Pancreas (tissue), 10 donors: ENCODE results near the gene IRF3. TPM values are rescaled to one million over a fixed set of nuclear protein-coding genes. Genes with fewer than 3 reads are reported as not detected.

ENCODE experiments used
- ATAC-seq, 4 donors: fragments of 200-7000 bp; cut with Tn5 transposase; one replicate each; pipeline versions ENCODE4 v1.8.0 to v1.9.1; 2020; ENCODE audit warnings: mild to moderate bottlenecking in 4 of 4, moderate library complexity in 4 of 4
- DNase-seq, 6 donors: peaks; one replicate each; pipeline ENCODE4 v3.0.0-alpha.2; 2020
- FAIRE-seq: peaks from 2 replicates; lab custom pipeline; 2012; peaks lifted over from hg19 to GRCh38; lab: Jason Lieb, UNC
- H3K27ac ChIP-seq, 4 donors: fragments of 200-600 bp; sonication (generic); 1 replicate in 3 of 4; 2 replicates in 1 of 4; pipeline versions ENCODE4 v1.5.0 to v1.8.0; 2020
- H3K27me3 ChIP-seq, 4 donors: fragments of 200-600 bp; one replicate each; pipeline ENCODE4 v1.8.0; 2021
- H3K36me3 ChIP-seq, 3 donors: fragments of 200-600 bp; sonication (generic) in 1 of 3; one replicate each; pipeline versions ENCODE4 v1.5.0 to v1.8.0; 2020 to 2021
- H3K4me1 ChIP-seq, 3 donors: fragments of 200-600 bp; one replicate each; pipeline ENCODE4 v1.8.0; 2021
- H3K4me3 ChIP-seq, 4 donors: fragments of 200-600 bp; sonication (generic) in 2 of 4; one replicate each; pipeline versions ENCODE4 v1.5.0 to v1.8.0; 2020 to 2021
- H3K9me3 ChIP-seq, 4 donors: fragments of 200-600 bp; one replicate each; pipeline ENCODE4 v1.8.0; 2021
- WGBS, 2 donors: extraction: QIAGEN DNeasy Blood & Tissue Kit; methylation state at CpG; one replicate each; pipeline ENCODE4 v1.1.7; 2013; 5-methylcytosine and 5-hydroxymethylcytosine counted together
- intact Hi-C, 3 donors: fragments of 100-400 bp; cut with DNase I; formaldehyde crosslinking; loops; one replicate each; pipeline versions ENCODE4 v1.11.1 to v1.14.2; 2022
- polyA plus RNA-seq, 2 donors: library from polyadenylated mRNA; stranded (reverse); fragments of 200-250 nt; gene quantifications; one replicate each; pipeline ENCODE4 v1.2.3, GENCODE V29; 2013
- total RNA-seq, 6 donors: library from RNA; stranded (reverse); fragmentation: NEBNext Ultra II Directional in 4 of 6; extraction: Animal tissue kit (Norgen Biotek cat#: 25700) in 4 of 6; gene quantifications; one replicate each; pipeline versions ENCODE4 v1.2.1 to v1.2.4, GENCODE V29; 2021 to 2023
- TF ChIP-seq, protein P1 (sequence below), 4 donors: fragments of 200-600 bp; sonication (generic) in 3 of 4; IDR thresholded peaks; one replicate each; pipeline versions ENCODE4 v1.5.0 to v1.8.0; 2021; ENCODE audit warnings: antibody characterized with exemption in 4 of 4
- donor health status: healthy with polysubstance abuse.
- donor health status: DM: no; HTN: no; CAD: no; lungs with moderate emphysema.
- donor health status: DM: no; HTN: no; CAD: no.
- donor health status: control.
- donor health status: control.
- donor health status: Bipolar disorder and iron deficiency.
- donor health status: DM: yes; HTN: yes; CAD: no.
- donor health status: DM: no; HTN: no; CAD: no.
- donor health status: DM: no; HTN: no; CAD: no.
- donor health status: DM: yes; HTN: yes; CAD: no.

Gene IRF3
- total and polyA plus RNA-seq, 8 donors, result 34.4 to 289 (median 45.1) TPM

DNA sequence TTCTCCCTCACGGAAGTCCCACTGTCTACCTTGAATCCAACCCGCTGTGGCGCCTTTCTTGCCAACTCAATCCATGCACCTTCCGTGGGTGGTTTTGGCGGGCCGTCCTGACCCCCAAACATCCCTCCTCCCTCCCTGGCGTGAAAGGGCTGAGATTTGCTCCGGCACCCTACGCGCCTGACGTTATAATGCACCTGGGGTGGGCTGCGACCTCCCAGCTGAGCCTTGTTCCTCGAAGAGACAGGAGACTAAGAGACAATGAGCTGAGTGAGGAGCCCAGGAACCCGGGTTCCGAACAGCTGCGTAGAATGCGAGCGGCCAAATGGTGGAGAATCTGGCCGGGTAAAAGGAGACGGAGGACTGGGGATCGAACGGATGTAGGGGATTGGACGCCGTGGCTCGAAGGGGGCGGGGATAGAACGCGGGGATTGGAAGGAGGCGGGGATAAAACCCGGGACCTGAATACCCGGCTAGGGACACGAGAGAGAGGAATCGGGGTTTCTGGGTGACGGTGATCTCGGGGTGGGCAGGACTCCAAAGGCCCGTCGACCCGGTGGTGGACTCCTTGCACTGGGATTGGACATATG, 25.1 kb upstream of the IRF3 start, which contains the start of gene CPT1C:
CPT1C (plus strand) TSS at position 461 of the 587 bp plus-strand sequence. CDS start 1,137 bp downstream, outside the sequence.
- peak within 1 kb of the TSS in 3 of 4 donors; percentile 8 to 33 (median 26) for H3K27ac ChIP-seq
- H3K4me3 ChIP-seq, result peak within 1 kb of the TSS; percentile 23 to 58 (median 41)
- FAIRE-seq (no peak), ATAC-seq (peak; percentile 80 to 89 (median 84)), DNase-seq (peak; percentile 73 to 89 (median 80))
- intact Hi-C loops, result no loop called here
- H3K36me3 ChIP-seq, result peaks cover 0 to 7% (median 4%) of the 10 kb centered on the region in 3 donors
- TF ChIP-seq, protein P1, sequence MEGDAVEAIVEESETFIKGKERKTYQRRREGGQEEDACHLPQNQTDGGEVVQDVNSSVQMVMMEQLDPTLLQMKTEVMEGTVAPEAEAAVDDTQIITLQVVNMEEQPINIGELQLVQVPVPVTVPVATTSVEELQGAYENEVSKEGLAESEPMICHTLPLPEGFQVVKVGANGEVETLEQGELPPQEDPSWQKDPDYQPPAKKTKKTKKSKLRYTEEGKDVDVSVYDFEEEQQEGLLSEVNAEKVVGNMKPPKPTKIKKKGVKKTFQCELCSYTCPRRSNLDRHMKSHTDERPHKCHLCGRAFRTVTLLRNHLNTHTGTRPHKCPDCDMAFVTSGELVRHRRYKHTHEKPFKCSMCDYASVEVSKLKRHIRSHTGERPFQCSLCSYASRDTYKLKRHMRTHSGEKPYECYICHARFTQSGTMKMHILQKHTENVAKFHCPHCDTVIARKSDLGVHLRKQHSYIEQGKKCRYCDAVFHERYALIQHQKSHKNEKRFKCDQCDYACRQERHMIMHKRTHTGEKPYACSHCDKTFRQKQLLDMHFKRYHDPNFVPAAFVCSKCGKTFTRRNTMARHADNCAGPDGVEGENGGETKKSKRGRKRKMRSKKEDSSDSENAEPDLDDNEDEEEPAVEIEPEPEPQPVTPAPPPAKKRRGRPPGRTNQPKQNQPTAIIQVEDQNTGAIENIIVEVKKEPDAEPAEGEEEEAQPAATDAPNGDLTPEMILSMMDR (IDR thresholded peaks at IDR 0.05), result no peak
- H3K27me3 ChIP-seq, result no peaks in the 10 kb centered on the region
- H3K4me1 ChIP-seq, result peaks cover 0 to 13% (median 3%) of the 10 kb centered on the region in 3 donors
- H3K9me3 ChIP-seq, result no peaks in the 10 kb centered on the region
- WGBS, 2 donors, result 1% methylated on average over 38 of the region's 38 CpGs

DNA sequence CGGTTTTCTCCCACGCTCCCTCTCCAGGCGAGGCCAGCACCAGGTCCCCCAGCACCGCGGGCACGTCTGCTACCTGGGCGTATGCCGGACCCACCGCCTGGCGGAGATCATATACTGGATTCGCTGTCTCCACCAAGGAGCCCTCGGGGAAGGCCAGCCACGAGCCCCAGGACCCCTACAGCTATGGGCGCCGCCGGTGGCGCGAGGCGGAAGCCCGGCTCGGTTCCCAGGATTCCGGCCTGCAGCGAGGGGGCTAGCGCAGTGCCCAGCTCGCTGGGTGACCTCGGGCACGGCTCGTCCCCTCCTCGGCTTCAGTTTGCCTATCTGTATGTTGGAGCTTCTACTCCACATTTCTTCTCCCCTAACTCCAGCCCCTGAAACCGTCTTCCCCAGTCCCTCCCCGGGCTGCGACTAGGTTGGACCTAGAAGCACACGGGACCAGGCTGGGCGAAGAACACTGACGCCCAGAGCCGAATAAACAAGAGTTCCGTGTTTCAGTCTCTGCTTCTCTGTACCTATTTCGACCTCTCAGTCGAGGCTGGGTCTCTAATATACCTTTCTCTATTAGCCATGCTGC, 24.5 kb upstream of the IRF3 start:
- Histone ChIP-seq H3K36me3 (peaks cover 0 to 11% (median 4%) of the 10 kb centered on the region in 3 donors), H3K27me3 (no peaks in the 10 kb centered on the region), H3K4me3 (peak overlapping the region; percentile 23 to 58 (median 41)), H3K27ac (peak overlapping the region in 2 of 4 donors; percentile 26 to 33), H3K4me1 (peaks cover 0 to 13% (median 3%) of the 10 kb centered on the region in 3 donors), H3K9me3 (no peaks in the 10 kb centered on the region)
- ATAC-seq (peak; percentile 27 to 50 (median 36)), FAIRE-seq (no peak), DNase-seq (no peak)
- intact Hi-C loops, result no loop called here
- TF ChIP-seq, protein P1 (IDR thresholded peaks at IDR 0.05), result peak in 2 of 4 donors; percentile 2 to 8
- WGBS, 2 donors, result 7% methylated on average over 39 of the region's 39 CpGs

DNA sequence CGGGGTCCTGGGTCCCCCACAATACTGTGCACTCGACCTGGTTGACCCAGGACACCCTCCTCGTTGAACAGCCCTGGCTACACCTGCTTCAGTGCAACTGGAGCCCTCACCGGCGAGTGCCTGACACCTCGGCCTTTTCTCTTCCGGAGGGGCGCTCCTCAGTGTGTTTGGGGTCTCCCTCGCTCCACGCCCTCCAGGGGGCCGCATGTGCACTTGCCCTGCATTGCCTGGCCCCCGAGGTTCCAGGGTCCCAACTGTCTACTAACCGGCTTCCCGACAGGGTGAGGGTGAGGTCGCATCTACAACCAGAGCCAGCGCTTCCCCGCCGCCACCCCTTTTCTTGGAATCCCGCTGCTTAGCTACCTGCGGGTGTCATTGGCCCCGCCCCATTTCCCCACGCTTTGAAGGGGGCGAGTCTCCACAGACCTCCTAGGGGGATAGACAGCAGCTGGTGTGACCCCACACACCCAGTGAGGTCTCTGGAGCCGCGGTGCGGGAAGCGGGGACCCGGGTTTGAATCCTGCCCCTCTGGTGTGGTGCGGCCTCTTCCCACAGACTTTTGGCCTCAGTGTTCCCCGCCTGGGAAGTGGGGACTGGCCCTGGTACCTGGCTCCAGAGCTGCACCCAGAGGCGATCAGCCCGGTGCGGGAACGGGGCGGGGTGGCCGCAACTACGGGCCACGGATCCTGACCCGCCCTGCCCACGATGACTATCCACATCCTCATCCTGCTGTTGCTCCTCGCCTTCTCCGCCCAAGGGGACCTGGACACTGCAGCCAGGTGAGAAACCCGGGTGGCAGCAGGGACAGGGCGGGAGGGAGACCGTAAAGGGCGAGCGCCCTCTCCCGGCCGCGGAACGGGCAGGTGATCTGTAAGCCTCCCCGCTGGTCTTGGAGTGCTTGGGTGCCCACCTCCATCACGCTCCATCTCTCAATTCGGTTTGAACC, 23.7 kb upstream of the IRF3 start, which contains the start of gene ADM5:
ADM5 (plus strand) TSS at position 462 of the 946 bp plus-strand sequence; CDS start at position 706, 244 bp downstream.
- ATAC-seq (peak; percentile 82 to 88 (median 85)), DNase-seq (peak; percentile 67 to 90 (median 78)), FAIRE-seq (no peak)
- WGBS, 2 donors, result 22 to 24% methylated on average over 54 of the region's 54 CpGs
- Histone ChIP-seq H3K36me3 (peaks cover under 1 to 18% (median 9%) of the 10 kb centered on the region in 3 donors), H3K4me3 (peak within 1 kb of the TSS; percentile 23 to 58 (median 41)), H3K27ac (peak within 1 kb of the TSS in 2 of 4 donors; percentile 26 to 33), H3K27me3 (no peaks in the 10 kb centered on the region), H3K4me1 (peaks cover 0 to 13% (median 3%) of the 10 kb centered on the region in 3 donors), H3K9me3 (no peaks in the 10 kb centered on the region)
- intact Hi-C loops, result no loop called here
- TF ChIP-seq, protein P1 (IDR thresholded peaks at IDR 0.05), result peak; percentile 27 to 64 (median 48)

DNA sequence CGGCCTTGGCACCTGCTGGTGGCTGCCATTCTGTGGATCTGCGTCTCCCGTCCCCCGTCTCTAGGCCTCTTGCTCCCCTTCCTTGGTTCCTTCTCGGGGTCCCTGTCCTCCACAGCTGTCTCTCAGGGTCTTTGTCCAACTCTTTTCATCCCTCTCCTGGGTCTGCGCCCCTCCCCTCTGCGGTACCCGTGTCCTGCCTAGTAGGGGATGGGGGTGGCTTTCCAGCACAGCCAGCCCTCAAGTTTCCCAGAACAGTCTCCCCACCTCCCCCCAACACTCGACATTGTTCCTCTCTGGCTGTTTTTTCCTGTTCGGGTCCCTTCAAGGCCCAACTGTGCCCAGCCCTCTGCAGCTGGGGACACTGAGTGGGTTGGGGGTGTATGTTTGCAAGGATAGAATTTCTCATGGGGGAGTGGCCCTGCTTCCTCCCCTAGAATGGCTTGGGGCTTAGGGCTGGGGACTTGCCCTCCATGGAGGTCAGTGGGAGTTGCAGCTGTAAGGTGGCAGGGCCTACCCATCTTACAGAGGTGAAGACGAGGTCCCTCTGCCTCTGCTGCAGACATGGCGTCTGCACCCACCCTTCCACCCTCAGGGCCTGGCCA, 23.0 kb upstream of the IRF3 start:
- intact Hi-C loops, result no loop called here
- Histone ChIP-seq H3K9me3 (no peaks in the 10 kb centered on the region), H3K27me3 (no peaks in the 10 kb centered on the region), H3K4me3 (no peak overlapping the region), H3K27ac (no peak overlapping the region), H3K36me3 (peaks cover 6 to 25% (median 9%) of the 10 kb centered on the region in 3 donors), H3K4me1 (peaks cover 0 to 13% (median 3%) of the 10 kb centered on the region in 3 donors)
- TF ChIP-seq, protein P1 (IDR thresholded peaks at IDR 0.05), result no peak
- FAIRE-seq, result no peak
- DNase-seq, result no peak
- WGBS, 2 donors, result 68 to 70% methylated on average over 12 of the region's 12 CpGs
- ATAC-seq, result no peak
